Suprapubic skin (tissue), 4 donors: Measurements from ENCODE around the gene RABGAP1. TPM values are rescaled to one million over a fixed set of nuclear protein-coding genes. Genes with fewer than 3 reads are reported as not detected.

ENCODE experiments used
- DNase-seq, 2 donors: peaks; one replicate each; pipeline ENCODE4 v3.0.0-alpha.2; 2019; ENCODE audit warnings: low spot score in 2 of 2
- H3K27ac ChIP-seq: fragments of 200-600 bp; sonication (generic); one replicate; pipeline ENCODE4 v1.5.1; 2019
- H3K27me3 ChIP-seq: fragments of 200-600 bp; sonication (generic); one replicate; pipeline ENCODE4 v1.5.1; 2019
- H3K36me3 ChIP-seq: fragments of 200-600 bp; sonication (generic); one replicate; pipeline ENCODE4 v1.5.1; 2019
- H3K4me1 ChIP-seq: fragments of 200-600 bp; sonication (generic); one replicate; pipeline ENCODE4 v1.5.1; 2019
- H3K4me3 ChIP-seq: fragments of 200-600 bp; sonication (generic); one replicate; pipeline ENCODE4 v1.5.1; 2019; ENCODE audit warnings: mild to moderate bottlenecking
- H3K9me3 ChIP-seq: fragments of 200-600 bp; sonication (generic); one replicate; pipeline ENCODE4 v1.5.1; 2019
- POLR2A ChIP-seq, 2 donors: fragments of 450-650 bp; IDR thresholded peaks; one replicate each; pipeline ENCODE4 v1.6.1; 2017; ENCODE audit warnings: antibody characterized with exemption in 2 of 2, mild to moderate bottlenecking in 2 of 2, moderate library complexity in 2 of 2
- POLR2AphosphoS5 ChIP-seq, 3 donors: sonication (generic); formaldehyde crosslinking; IDR thresholded peaks; one replicate each; pipeline ENCODE4 v1.6.1; 2017; ENCODE audit warnings: antibody characterized with exemption in 3 of 3
- WGBS: methylation state at CpG from one replicate; pipeline ENCODE4 v1.1.5; 2018; 5-methylcytosine and 5-hydroxymethylcytosine counted together
- total RNA-seq, 4 donors: library from RNA; depleted of rRNA; stranded (reverse); fragments of >200 nt; gene quantifications; one replicate each; pipeline ENCODE4 v1.1.0, GENCODE V29; 2016
- TF ChIP-seq, protein P1 (sequence below), 2 donors: fragments of 200-600 bp in 1 of 2; fragments of 450-650 bp in 1 of 2; sonication (generic) in 1 of 2; IDR thresholded peaks; one replicate each; pipeline ENCODE4 v1.5.1; 2016 to 2019; ENCODE audit warnings: antibody characterized with exemption in 2 of 2, mild to moderate bottlenecking in 1 of 2, moderate library complexity in 1 of 2

Gene RABGAP1
- total RNA-seq, 4 donors from 2014 or later: 31.4 to 115 (median 64.4) TPM

DNA sequence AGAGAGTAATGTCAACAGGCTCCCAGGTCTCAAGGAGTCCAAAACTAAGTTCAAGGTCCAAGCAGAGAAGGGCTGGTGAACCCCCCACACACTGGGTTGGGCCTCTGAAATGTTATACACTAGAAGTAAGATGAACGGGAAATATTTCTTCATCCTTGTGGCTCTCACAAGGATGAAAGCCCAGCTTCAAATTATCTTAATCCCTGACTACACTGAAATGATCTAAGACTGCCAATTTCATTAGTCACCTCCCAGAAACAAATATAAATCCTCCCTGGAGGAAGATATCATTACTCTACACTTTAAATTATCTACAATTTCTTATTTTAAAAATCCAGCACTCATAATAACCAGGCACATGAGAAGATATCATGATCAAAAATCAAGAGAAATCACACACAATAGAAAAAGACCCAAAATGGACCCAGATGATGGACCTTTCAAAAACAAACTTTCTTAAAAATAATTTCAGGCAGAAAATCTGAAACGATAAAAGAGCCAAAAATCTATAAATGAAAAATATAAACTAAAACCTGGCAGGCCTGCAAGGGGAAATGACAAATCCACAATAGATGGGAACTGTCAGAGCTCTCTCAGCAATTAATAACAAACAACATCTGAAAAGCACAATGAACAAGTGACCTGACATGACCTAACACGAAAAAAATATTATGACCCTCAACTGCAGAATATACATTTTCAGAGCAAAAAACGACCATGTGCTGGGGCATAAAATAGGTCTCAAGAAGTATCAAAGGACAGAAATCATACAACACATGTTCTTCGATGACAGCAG, 210.1 kb downstream of the RABGAP1 start:
- no peaks in the 10 kb centered on the region for H3K27me3 ChIP-seq
- 87% methylated on average over 5 of the region's 5 CpGs for WGBS
- no peaks in the 10 kb centered on the region for H3K4me1 ChIP-seq
- no peaks in the 10 kb centered on the region for H3K9me3 ChIP-seq
- no peaks in the 10 kb centered on the region for H3K36me3 ChIP-seq
- TF ChIP-seq, protein P1, sequence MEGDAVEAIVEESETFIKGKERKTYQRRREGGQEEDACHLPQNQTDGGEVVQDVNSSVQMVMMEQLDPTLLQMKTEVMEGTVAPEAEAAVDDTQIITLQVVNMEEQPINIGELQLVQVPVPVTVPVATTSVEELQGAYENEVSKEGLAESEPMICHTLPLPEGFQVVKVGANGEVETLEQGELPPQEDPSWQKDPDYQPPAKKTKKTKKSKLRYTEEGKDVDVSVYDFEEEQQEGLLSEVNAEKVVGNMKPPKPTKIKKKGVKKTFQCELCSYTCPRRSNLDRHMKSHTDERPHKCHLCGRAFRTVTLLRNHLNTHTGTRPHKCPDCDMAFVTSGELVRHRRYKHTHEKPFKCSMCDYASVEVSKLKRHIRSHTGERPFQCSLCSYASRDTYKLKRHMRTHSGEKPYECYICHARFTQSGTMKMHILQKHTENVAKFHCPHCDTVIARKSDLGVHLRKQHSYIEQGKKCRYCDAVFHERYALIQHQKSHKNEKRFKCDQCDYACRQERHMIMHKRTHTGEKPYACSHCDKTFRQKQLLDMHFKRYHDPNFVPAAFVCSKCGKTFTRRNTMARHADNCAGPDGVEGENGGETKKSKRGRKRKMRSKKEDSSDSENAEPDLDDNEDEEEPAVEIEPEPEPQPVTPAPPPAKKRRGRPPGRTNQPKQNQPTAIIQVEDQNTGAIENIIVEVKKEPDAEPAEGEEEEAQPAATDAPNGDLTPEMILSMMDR (IDR thresholded peaks at IDR 0.05): no peak
- TF ChIP-seq POLR2A (IDR thresholded peaks at IDR 0.05) (no peak), POLR2AphosphoS5 (IDR thresholded peaks at IDR 0.05) (no peak)
- no peak for DNase-seq
- no peak overlapping the region for H3K4me3 ChIP-seq
- no peak overlapping the region for H3K27ac ChIP-seq

Other genes starting within 250 kb of the RABGAP1 start
- not detected for gene OR1L4, start 217.0 kb upstream of the RABGAP1 start, total RNA-seq
- not detected for gene OR1L6, start 198.7 kb upstream of the RABGAP1 start, total RNA-seq
- gene OR5C1, start 152.1 kb upstream of the RABGAP1 start, total RNA-seq: not detected
- not detected for gene OR1K1, start 140.9 kb upstream of the RABGAP1 start, total RNA-seq
- gene PDCL, start 112.4 kb upstream of the RABGAP1 start, total RNA-seq: 10 to 100 TPM; 13.8 to 21.7 (median 18.1) TPM
- gene RC3H2, start 35.7 kb upstream of the RABGAP1 start, total RNA-seq: 10 to 100 TPM; 24.2 to 59.2 (median 28.6) TPM
- 1 to 10 TPM; 3.9 to 8.7 (median 6.0) TPM for gene ZBTB6, start 27.7 kb upstream of the RABGAP1 start, total RNA-seq
- 1 to 10 TPM; 3.7 to 6.4 (median 4.8) TPM for gene ZBTB26, start 9.5 kb upstream of the RABGAP1 start, total RNA-seq
- gene GPR21, start 92.6 kb downstream of the RABGAP1 start, total RNA-seq: 1 to 10 TPM in 3 of 4 donors, not detected in 1; 1.0 to 4.7 (median 1.0) TPM